HEK293T (cell line): ENCODE results near the gene HOXD11.

ENCODE experiments used
- ELF4 ChIP-seq: fragments of 450-650 bp; IDR thresholded peaks from 2 replicates; pipeline ENCODE4 v1.6.1; 2017; ENCODE audit warnings: antibody characterized with exemption
- SUZ12 ChIP-seq: fragments of 450-650 bp; IDR thresholded peaks from 2 replicates; pipeline ENCODE4 v1.6.1; 2016; ENCODE audit warnings: mild to moderate bottlenecking

- no peak for TF ChIP-seq SUZ12
- TF ChIP-seq ELF4, result no peak
Measured at GRCh38 chr2:176149481-176149938, 42.4 kb downstream of the HOXD11 start.
